Epithelial cell of prostate (primary cell): ENCODE results near the gene SRA1.
A peak's percentile ranks its signal among the peaks of the same experiment; 100 is the strongest.
"Not testable (repeated sequence)": the region's sequence is repeated elsewhere in the genome, so short reads cannot be mapped to it uniquely, and the experiment has no call there.

Experiments
- DNase-seq: peaks from one replicate; pipeline ENCODE4 v3.0.0-alpha.2; 2011; ENCODE audit warnings: low read depth, low spot score
- H3K27ac ChIP-seq: fragments of 450-650 bp; 2 replicates; pipeline ENCODE4 v1.5.1; 2017; ENCODE audit warnings: mild to moderate bottlenecking

The SRA1 gene

DNA sequence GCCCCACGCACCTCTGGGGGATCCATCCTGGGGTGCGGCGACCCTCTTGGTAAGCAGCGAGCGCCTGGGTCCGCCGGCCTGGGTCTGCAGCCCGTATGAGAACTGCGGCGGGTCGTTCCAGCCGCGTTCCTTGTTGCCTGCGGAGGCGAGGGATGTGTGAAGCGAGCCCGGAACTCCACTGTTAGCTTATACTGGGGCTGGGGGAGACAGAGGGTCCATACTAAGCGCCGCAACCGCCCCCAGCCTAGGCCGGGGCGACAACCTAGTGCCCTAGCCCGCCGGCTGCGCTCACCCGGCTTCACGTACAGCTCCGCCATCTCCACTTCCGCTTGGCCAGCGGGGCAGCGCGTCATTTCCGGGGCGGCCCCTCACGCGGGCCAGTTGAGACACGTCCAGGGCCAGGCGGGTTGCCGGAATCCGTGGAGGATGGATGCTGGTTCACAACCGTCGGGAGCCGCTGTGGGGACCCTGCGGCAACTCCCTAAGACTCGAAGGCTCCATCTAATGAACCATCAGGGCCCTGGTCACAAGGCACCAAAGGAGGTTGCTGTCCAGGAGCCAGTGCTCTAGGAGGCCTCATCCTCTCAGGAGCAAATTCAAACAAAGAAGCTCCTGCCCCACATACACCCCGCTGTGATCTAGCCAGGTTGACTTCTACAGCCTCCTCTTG lies at the start of gene SRA1:
TSS of gene SRA1 (minus strand) at position 338 of the 670 bp plus-strand sequence. CDS start at position 317, 21 bp downstream.
- H3K27ac ChIP-seq, result peak within 1 kb of the TSS; percentile 73
- peak; percentile 60 for DNase-seq

DNA sequence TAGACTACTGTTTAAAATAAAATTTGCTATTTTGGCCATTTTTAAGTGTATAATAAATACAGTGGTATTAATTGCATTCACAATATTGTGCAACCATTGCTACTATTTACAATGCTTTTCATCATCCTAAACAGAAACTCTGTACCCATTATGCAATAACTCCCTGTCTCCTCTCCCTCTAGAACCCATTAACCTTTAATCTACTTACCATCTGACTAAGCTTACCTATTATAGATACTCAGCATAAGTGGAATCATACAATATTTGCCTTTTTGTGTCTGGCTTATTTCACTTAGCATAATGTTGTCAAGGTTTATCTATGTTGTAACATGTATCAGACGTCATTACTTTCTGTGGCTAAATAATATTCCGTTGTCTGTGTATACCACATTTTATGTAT lies 49.8 kb upstream of the SRA1 start:
- peak overlapping the region; percentile 68 for H3K27ac ChIP-seq
- DNase-seq, result no peak

DNA sequence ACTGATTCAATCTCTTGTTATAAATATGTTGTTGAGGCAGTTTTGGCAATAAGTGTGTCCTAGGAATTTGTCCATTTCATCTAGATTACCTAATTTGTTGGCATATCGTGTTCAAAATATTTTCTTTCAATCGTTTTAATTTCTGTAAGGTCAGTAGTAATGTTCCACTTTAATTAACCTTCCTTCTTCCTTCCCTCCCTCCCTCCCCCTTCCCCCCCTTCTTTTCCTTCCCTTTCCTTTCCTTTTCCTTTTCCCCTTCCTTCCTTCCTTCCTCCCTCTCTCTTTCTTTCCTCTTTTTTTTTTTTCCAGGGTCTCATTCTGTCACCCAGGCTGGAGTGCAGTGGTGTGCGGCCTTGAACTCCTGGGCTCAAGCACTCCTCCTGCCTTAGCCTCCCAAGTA lies 48.6 kb upstream of the SRA1 start:
- no peak for DNase-seq
- H3K27ac ChIP-seq, result no peak overlapping the region

DNA sequence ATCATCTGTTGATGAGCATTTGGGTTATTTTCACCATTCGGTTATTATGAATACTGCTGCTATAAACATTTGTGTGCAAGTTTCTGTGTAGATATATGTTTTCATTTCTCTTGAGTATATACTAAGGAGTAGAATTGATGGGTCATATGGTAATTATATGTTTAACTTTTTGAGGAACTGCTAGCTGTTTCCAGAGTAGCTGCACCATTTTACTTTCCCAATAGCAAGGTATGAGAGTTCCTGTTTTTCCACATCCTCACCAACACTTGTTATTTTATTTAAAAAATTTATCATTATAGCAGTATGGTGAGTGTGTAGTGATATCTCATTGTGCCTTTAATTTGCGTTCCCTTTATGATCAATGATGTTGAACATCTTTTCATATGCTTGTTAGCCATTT lies 46.5 kb upstream of the SRA1 start:
- DNase-seq, result no peak
- peak overlapping the region; percentile 65 for H3K27ac ChIP-seq

DNA sequence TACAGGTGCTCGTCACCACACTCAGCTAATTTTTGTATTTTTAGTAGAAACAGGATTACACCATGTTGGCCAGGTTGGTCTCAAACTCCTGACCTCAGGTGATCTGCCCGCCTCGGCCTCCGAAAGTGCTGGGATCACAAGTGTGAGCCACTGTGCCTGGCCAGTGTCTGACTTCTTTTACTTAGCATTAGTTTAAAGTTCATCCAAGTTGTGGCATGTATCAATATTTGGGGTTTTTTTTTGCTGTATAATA lies 46.1 kb upstream of the SRA1 start:
- peak overlapping the region; percentile 65 for H3K27ac ChIP-seq
- not testable (repeated sequence) for DNase-seq

DNA sequence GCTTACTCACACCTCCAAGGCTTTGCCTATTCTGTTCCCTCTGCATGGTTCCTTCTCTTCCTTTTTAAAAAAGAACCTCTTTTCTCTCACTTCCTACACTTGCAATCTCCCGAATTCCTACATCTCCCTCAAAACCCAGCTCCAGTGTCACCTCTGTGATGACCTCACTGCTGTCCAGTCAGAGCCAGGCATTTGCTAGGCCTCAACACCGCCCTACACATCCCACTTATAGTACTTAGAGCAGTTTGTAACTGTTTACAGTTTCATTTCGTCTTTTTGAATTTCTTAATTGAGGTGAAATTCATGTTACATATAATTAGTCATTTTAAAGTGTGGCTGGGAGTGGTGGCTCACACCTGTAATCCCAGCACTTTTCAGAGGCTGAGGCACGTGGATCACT lies 44.9 kb upstream of the SRA1 start:
- peak overlapping the region; percentile 65 for H3K27ac ChIP-seq
- no peak for DNase-seq

DNA sequence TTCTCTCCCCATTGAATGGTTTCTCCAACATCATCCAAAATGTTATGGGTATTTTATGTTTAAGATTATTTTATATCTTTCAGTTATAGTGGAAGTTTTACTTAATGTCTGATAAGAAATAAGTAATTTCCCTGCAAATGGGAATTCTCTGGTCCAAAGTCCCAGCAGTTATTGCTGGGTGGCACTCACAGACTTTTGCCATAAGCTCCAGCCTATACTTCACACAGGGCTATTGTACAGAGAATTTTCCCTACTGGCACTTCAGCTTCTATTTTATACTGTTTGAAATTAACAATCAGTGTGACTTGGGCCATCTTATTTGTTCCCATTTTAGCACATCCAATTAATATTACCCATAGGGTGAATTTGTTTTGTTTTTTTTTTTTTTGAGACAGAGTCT lies 42.8 kb upstream of the SRA1 start:
- no peak overlapping the region for H3K27ac ChIP-seq
- DNase-seq, result no peak

DNA sequence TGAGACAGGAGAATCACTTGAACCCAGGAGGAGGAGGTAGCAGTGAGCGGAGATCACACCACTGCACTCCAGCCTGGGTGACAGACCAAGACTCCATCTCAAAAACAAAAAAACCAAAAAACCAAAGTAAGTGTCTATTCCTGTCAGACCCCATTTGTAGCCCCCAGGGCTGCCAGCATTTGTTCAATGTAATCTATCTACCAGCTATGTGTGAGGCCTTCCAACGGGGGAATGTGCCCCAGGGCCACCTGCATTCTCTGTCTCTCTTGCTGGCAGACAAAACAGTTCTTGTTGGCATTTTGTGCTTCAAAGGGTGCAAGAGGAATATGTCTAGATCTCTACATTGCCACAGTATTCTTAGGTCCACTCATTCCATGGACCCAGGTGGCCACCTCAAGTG lies 41.6 kb upstream of the SRA1 start:
- no peak for DNase-seq
- no peak overlapping the region for H3K27ac ChIP-seq

DNA sequence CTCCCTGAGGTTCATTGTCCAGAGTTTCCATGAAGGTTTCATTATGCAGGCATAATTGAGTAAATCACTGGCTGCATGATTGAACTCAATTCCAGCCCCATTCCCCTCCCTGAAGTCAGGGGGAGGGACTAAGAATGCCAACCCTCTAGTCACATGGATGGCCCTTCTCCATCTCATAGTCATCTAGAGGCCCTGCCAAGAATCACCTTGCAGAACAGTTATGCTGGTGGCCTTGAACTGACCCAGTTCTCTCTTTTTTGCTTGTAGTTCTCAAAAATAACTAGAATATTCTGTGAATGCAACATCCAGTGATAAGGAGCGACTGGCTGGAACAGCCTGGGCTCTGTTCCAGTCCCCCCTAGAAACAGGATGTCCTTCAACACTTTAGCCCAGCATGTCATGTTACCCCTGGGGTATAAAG lies 39.1 kb upstream of the SRA1 start:
- H3K27ac ChIP-seq, result no peak overlapping the region

DNA sequence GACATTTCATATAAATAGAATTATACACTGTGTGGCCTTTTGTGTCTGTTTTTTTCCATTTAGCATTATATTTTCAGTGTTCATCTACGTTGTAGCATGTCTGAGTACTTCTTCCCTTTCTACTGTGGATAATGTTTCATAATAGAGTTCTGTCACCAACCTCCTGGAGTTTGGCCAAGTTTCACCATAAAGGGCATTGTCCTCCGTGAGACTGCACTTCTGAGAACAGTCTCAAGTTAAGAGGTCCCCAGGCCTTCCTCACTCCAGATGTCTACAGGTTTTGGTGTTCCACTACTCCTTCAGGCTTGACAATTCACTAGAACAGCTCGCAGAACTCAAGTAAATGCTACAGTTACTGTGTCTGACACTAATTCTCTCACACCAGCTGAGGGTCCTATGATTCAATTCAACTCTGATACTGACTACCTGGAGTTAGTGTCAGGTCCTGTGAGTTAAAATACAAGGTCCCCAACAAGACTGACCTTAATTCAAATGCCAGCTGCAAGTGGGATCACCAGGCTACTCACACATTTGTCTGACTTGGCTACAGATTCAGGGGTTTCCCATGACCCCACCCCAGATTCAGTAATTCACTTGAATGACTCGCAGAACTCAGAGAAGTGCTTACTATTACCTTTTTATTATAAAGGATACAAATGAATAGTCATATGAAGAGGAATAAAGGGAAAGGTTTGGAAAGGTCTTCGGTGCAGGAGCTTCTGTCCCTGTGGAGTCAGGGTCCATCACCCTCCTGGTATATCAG lies 38.4 kb upstream of the SRA1 start:
- peak overlapping the region; percentile 13 for H3K27ac ChIP-seq
- no peak for DNase-seq

More for the DNA sequence above, 39.1 kb upstream of the SRA1 start:
- DNase-seq, result no peak

DNA sequence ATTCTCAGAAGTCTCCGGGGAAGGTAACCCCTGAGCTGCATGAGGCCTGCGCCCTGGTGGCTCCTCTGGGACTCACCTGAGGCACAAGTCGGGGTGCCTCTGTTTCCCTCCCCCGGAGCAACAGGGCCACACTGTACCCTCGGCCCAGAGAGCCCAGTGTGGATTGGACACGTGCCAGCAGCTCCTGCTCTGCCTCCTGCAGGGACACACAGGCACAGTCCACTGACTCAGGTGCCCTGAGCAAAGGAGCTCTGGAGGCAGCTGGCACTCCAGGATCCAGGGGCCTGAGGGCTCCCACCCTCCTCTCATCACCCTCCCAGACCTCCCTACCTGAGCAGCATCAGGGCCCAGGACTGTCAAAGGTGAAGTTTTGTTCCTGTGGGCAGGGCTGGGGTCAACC lies 36.9 kb upstream of the SRA1 start:
- DNase-seq, result no peak
- H3K27ac ChIP-seq, result no peak overlapping the region

DNA sequence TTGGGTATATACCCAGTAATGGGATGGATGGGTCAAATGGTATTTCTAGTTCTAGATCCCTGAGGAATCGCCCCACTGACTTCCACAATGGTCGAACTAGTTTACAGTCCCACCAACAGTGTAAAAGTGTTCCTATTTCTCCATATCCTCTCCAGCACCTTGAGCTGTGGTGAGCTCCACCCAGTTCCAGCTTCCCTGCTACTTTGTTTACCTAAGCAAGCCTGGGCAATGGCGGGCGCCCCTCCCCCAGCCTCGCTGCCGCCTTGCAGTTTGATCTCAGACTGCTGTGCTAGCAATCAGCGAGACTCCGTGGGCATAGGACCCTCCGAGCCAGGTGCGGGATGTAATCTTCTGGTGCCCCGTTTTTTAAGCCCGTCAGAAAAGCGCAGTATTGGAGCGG lies 35.8 kb upstream of the SRA1 start:
- peak overlapping the region; percentile 36 for H3K27ac ChIP-seq
- not testable (repeated sequence) for DNase-seq

DNA sequence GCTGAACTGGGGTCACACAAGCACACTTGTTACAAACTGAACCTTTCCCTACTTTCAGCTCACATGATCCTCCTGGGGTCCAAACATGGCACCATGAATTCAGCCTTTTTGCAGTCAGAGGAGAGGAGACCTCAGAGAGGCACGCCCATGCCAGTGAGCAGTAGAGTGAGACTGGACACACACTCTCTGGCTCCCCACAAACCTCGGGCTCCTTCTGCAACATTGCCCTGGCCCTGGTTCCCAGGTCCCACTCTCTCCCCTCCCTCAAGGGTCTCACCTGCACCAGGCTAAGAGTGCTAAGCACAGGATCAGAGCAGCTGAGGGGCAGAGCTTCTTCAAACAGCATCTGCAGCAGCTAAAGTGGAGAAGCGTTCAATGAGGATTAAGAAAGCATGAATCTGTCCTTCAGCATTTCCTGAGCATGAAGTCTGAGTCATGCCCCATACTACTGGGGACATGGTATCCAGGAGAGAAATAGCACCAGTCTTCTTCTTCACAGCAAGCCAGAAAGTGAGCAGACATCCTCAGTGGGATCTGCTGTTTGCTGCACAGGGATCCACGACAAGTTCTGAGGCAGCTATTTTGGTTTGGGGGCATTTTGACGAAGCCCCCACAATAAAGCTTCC lies 34.6 kb upstream of the SRA1 start:
- DNase-seq, result no peak

DNA sequence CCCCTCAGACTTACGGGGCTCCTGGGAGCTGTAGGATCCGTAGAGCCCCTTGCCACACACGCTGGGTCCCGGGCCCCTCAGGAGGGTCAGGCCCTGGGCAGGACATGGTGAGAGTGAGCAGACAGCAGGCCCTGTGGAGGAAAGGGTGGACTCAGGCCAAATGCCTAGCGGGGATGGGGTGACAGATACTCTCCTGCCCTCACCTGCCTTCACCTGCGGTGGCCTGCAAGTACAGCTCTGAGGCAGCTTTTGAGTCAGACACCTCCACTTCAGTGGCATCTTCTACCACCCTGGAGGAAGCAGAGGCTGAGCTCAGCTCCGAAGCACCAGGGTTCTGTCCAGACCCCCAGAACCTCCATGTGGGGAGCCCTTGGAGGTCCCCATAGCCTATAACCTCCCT lies 33.6 kb upstream of the SRA1 start:
- DNase-seq, result no peak
- peak overlapping the region; percentile 5 for H3K27ac ChIP-seq

More for the DNA sequence above, 34.6 kb upstream of the SRA1 start:
- H3K27ac ChIP-seq, result peak overlapping the region; percentile 35

DNA sequence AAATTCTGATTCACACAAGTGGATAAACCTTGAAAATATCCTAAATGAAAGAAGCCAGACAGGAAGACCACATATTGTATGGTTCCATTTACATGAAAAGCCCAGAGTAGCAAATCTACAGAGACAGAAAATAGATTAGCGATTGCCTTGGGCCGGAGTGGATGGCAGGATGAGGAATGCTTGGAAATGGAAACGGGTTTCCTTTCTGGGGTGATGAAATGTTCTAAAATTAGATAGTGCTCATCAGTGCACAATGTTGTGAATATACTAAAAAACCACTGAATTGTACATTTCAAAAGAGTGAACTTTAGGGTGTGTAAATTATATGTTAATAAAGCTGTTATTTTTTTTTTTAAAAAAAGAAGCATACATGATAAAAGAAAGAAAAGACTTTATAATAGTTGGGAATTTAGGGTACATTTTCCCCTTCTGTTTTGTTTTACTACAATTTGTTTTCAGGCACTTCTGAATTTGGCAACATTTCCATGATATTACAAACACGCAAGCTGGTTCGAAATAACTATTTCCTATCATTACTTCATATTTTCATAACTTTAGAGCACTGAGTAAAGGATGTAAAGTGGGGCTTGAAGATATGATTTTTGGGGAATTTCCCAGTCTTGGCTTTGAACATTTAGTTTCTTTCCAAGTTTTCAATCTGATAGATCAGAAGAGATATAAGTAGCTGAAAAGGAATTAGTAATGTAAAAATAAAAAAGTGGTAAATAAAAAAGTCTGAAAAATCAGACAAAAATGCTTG lies 31.2 kb upstream of the SRA1 start:
- H3K27ac ChIP-seq, result no peak overlapping the region
- DNase-seq, result no peak

DNA sequence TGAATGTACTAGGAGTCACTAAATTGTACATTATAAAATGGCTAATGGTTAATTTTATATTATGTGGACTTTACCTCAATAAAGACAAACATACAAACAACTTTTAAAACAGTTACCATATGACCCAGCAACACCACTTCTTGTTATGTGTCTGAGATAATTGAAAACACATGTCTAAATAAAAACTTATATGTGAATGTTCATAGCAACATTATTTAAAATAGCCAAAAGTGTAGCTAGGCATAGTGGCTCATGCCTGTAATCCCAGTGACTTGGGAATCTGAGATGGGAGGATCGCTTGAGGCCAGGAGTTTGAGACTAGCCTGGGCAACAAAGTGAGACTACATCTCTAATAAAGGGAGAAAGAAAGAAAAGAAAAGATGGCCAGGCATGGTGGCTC lies 30.2 kb upstream of the SRA1 start:
- no peak overlapping the region for H3K27ac ChIP-seq
- DNase-seq, result no peak

DNA sequence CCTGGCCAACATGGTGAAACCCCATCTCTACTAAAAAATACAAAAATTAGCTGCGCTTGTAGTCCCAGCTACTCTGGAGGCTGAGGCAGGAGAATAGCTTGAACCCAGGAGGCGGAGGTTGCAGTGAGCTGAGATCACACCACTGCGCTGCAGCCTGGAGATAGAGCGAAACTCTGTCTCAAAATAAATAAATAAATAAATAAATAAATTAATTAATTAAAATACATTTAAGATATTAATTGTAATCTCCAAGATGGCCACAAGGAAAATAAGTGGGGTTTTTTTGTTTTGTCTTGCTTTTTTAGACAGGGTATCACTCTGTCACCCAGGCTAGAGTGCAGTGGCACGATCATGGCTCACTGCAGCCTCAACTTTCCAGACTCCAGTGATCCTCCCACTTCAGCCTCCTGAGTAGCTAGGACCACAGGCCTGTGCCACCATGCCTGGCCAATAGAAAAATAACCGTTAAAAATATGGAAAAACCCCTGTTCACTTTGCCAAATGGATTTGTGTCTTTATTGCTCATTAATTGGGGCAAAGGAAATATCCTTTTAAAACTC lies 22.0 kb upstream of the SRA1 start:
- not testable (repeated sequence) for H3K27ac ChIP-seq, DNase-seq

DNA sequence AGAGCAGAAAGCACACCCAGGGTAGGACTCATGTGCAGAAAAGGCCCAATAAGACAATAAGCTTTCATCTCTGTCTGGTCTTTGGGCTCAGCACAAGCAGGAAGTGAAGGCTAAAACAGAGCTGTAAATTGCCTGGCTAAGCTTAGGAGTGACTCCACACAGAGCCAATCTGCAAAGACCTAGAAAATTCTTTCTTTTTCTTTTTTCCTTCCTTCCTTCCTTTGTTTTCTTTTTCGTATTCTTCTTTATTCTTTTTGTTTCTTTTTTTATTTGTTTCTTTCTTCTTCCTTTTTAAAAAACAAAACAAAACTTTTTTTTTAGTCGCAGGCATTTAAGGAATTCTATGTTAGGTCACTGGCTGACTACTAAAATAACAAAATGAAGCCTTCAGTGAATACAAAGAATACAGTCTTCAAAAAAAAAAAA lies 19.5 kb upstream of the SRA1 start:
- DNase-seq, result no peak
- H3K27ac ChIP-seq, result no peak overlapping the region

DNA sequence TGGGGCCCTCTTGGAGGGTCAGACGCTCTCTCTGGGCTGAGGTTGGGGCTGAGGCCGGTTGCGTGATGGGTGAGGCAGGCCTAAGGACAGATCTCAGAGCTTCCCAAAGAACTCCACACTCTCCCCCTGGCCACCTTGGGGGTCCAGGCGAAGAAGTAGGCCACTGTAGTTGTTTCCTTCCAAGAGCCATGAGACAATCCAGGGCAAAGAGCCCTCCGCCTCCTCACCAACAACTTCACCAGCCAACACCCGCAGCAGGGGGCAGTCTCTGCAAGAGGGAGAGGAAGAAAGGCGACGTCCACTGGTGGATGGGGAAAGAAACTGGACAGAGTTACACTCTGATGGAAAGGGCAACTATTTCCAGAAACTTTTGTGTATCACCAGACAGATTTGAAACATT lies 18.0 kb upstream of the SRA1 start:
- no peak for DNase-seq
- no peak overlapping the region for H3K27ac ChIP-seq

DNA sequence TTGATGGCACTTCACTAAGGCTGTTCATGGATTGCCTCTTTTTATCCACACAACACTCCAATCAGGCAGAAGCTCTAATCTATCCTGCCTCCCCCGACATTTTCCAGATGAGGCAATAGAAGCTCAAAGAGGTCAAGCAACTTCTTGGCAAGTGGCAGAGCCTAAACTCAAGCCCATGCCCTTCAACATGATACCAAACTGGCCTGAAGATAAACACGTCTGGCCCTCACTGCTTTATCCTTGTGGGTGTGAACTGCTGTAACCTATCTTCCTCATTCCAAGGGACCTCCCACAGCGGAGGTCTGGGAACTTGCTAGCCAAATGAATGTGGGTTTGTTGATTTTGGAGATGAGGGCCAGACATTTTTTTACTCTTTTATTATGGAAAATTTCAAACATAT lies 16.9 kb upstream of the SRA1 start:
- no peak for DNase-seq
- H3K27ac ChIP-seq, result no peak overlapping the region

DNA sequence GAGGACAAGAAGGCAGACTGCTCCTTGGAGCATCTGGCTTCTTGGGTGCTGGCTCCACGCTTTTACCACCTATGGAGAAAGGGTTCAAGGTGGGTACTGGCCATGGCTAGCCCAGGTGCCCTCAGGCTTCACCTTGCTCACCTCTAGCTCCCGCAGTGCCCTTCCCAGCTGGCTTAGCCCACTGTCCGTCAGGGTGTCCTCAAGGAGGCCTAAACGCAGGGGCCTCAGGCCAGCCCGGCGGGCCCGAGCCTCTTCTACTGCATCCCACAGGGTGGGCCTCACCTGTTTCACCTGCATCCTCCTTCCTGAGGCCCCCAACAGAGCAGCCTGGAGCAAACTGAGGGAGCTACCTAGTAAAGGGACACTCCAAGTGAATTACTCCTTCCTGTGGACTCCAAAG lies 16.4 kb upstream of the SRA1 start:
- no peak for DNase-seq
- no peak overlapping the region for H3K27ac ChIP-seq
